ENCODE data around the gene ARHGAP15.

DNA sequence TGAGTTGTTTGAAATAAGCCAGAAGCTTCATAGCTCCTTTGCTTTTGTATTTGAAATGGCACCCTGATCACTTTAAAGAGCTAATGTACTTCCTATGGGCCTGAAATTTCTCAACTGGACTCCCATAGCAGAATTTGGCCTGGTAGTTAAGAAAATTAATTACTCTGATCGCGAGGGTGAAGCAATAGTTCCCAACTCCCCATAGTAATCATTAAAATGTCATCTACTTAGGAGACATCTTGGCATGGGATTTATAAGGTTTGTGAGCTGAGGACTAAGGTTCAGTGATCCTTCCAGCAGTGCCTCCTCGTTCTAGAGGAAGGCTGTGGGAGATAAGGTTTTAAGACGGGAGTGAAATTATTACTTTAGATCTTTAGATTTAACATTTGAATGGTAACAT is 581.0 kb downstream of the ARHGAP15 start:
- TF ChIP-seq, protein P1, sequence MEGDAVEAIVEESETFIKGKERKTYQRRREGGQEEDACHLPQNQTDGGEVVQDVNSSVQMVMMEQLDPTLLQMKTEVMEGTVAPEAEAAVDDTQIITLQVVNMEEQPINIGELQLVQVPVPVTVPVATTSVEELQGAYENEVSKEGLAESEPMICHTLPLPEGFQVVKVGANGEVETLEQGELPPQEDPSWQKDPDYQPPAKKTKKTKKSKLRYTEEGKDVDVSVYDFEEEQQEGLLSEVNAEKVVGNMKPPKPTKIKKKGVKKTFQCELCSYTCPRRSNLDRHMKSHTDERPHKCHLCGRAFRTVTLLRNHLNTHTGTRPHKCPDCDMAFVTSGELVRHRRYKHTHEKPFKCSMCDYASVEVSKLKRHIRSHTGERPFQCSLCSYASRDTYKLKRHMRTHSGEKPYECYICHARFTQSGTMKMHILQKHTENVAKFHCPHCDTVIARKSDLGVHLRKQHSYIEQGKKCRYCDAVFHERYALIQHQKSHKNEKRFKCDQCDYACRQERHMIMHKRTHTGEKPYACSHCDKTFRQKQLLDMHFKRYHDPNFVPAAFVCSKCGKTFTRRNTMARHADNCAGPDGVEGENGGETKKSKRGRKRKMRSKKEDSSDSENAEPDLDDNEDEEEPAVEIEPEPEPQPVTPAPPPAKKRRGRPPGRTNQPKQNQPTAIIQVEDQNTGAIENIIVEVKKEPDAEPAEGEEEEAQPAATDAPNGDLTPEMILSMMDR (IDR thresholded peaks at IDR 0.05; ENCODE audit: insufficient read depth, low read length), result no peak
- TF ChIP-seq SPI1 (IDR thresholded peaks at IDR 0.05; ENCODE audit: borderline replicate concordance, low read depth), result no peak
- TF ChIP-seq, protein P2, sequence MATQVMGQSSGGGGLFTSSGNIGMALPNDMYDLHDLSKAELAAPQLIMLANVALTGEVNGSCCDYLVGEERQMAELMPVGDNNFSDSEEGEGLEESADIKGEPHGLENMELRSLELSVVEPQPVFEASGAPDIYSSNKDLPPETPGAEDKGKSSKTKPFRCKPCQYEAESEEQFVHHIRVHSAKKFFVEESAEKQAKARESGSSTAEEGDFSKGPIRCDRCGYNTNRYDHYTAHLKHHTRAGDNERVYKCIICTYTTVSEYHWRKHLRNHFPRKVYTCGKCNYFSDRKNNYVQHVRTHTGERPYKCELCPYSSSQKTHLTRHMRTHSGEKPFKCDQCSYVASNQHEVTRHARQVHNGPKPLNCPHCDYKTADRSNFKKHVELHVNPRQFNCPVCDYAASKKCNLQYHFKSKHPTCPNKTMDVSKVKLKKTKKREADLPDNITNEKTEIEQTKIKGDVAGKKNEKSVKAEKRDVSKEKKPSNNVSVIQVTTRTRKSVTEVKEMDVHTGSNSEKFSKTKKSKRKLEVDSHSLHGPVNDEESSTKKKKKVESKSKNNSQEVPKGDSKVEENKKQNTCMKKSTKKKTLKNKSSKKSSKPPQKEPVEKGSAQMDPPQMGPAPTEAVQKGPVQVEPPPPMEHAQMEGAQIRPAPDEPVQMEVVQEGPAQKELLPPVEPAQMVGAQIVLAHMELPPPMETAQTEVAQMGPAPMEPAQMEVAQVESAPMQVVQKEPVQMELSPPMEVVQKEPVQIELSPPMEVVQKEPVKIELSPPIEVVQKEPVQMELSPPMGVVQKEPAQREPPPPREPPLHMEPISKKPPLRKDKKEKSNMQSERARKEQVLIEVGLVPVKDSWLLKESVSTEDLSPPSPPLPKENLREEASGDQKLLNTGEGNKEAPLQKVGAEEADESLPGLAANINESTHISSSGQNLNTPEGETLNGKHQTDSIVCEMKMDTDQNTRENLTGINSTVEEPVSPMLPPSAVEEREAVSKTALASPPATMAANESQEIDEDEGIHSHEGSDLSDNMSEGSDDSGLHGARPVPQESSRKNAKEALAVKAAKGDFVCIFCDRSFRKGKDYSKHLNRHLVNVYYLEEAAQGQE (IDR thresholded peaks at IDR 0.05; ENCODE audit: insufficient replicate concordance, low read depth), result no peak
- no peak for TF ChIP-seq GABPA (IDR thresholded peaks at IDR 0.05; ENCODE audit: low read depth)
- TF ChIP-seq POLR2AphosphoS5 (IDR thresholded peaks at IDR 0.05; ENCODE audit: low read depth), result no peak

Data from HL-60 (cell line).